ENCODE results near the gene MFSD2A. TPM values are rescaled to one million over a fixed set of nuclear protein-coding genes. Genes with fewer than 3 reads are reported as not detected.
"Not testable (repeated sequence)": the region's sequence is repeated elsewhere in the genome, so short reads cannot be mapped to it uniquely, and the experiment has no call there.

The MFSD2A gene
- total RNA-seq, 1 donor from 2014 or later, result 4.6 TPM

- no peak for DNase-seq (ENCODE audit: low read depth)
- Histone ChIP-seq H3K36me3 (ENCODE audit: control insufficient read depth, insufficient read depth, low read length) (no peaks in the 10 kb centered on the region), H3K27me3 (ENCODE audit: control insufficient read depth, insufficient read depth, low read length) (no peaks in the 10 kb centered on the region), H3K4me3 (ENCODE audit: low read depth, low read length) (no peak overlapping the region)
- no peak for TF ChIP-seq CTCF (IDR thresholded peaks at IDR 0.05; ENCODE audit: insufficient read depth, low read length, poor library complexity, severe bottlenecking)
These were observed 41.0 kb downstream of the MFSD2A start for GRCh38 chr1:39995973-39996393.

- DNase-seq (ENCODE audit: low read depth), result no peak
- Histone ChIP-seq H3K27me3 (ENCODE audit: control insufficient read depth, insufficient read depth, low read length) (no peaks in the 10 kb centered on the region), H3K4me3 (ENCODE audit: low read depth, low read length) (no peak overlapping the region), H3K36me3 (ENCODE audit: control insufficient read depth, insufficient read depth, low read length) (no peaks in the 10 kb centered on the region)
- TF ChIP-seq CTCF (IDR thresholded peaks at IDR 0.05; ENCODE audit: insufficient read depth, low read length, poor library complexity, severe bottlenecking), result no peak
These were observed 41.6 kb downstream of the MFSD2A start for GRCh38 chr1:39996396-39997004.

GRCh38 chr1:40001456-40001855, 46.5 kb downstream of the MFSD2A start:
- H3K36me3 ChIP-seq (ENCODE audit: control insufficient read depth, insufficient read depth, low read length), result no peaks in the 10 kb centered on the region
- H3K27me3 ChIP-seq (ENCODE audit: control insufficient read depth, insufficient read depth, low read length), result no peaks in the 10 kb centered on the region
- DNase-seq (ENCODE audit: low read depth), result no peak
- H3K4me3 ChIP-seq (ENCODE audit: low read depth, low read length), result no peak overlapping the region
- no peak for TF ChIP-seq CTCF (IDR thresholded peaks at IDR 0.05; ENCODE audit: insufficient read depth, low read length, poor library complexity, severe bottlenecking)

GRCh38 chr1:40003156-40004093, 48.5 kb downstream of the MFSD2A start:
- Histone ChIP-seq H3K4me3 (ENCODE audit: low read depth, low read length) (no peak overlapping the region), H3K27me3 (ENCODE audit: control insufficient read depth, insufficient read depth, low read length) (no peaks in the 10 kb centered on the region), H3K36me3 (ENCODE audit: control insufficient read depth, insufficient read depth, low read length) (no peaks in the 10 kb centered on the region)
- TF ChIP-seq CTCF (IDR thresholded peaks at IDR 0.05; ENCODE audit: insufficient read depth, low read length, poor library complexity, severe bottlenecking), result no peak
- no peak for DNase-seq (ENCODE audit: low read depth)

- H3K27me3 ChIP-seq (ENCODE audit: control insufficient read depth, insufficient read depth, low read length), result no peaks in the 10 kb centered on the region
- H3K36me3 ChIP-seq (ENCODE audit: control insufficient read depth, insufficient read depth, low read length), result no peaks in the 10 kb centered on the region
- no peak for TF ChIP-seq CTCF (IDR thresholded peaks at IDR 0.05; ENCODE audit: insufficient read depth, low read length, poor library complexity, severe bottlenecking)
- no peak for DNase-seq (ENCODE audit: low read depth)
- no peak overlapping the region for H3K4me3 ChIP-seq (ENCODE audit: low read depth, low read length)
These were observed 49.9 kb downstream of the MFSD2A start for GRCh38 chr1:40004857-40005256.

- not testable (repeated sequence) for H3K4me3 ChIP-seq (ENCODE audit: low read depth, low read length); H3K36me3 ChIP-seq (ENCODE audit: control insufficient read depth, insufficient read depth, low read length); H3K27me3 ChIP-seq (ENCODE audit: control insufficient read depth, insufficient read depth, low read length); DNase-seq (ENCODE audit: low read depth)
These were observed 52.6 kb downstream of the MFSD2A start for GRCh38 chr1:40007481-40008034.

Measured in kidney epithelial cell (primary cell).